ENCODE measurements around the gene AFF3. TPM values are rescaled to one million over a fixed set of nuclear protein-coding genes. Genes with fewer than 3 reads are reported as not detected.

AFF3 gene
- total RNA-seq, 4 donors from 2014 or later = 9.0 to 20.2 (median 14.5) TPM

- WGBS, 2 donors (ENCODE audit: low coverage in 1 of 2) = 60 to 94% methylated on average over 1 to 4 of the region's 4 CpGs
- Histone ChIP-seq H3K27ac (no peak overlapping the region), H3K27me3 (no peaks in the 10 kb centered on the region), H3K4me1 (no peaks in the 10 kb centered on the region), H3K36me3 (no peaks in the 10 kb centered on the region), H3K4me3 (no peak overlapping the region), H3K9me3 (no peaks in the 10 kb centered on the region)
- in situ Hi-C loops (cut with MboI; ENCODE audit: low pct_ligation_motif_present in 1 of 4, low pct_unique_long_range_greater_than_20kb in 1 of 4, low sequenced_read_pairs in 3 of 4) (no loop called here), intact Hi-C loops (cut with DNase I; ENCODE audit: low total_unique reads) (no loop called here)
- no peak for DNase-seq
- no peak for TF ChIP-seq POLR2A (IDR thresholded peaks at IDR 0.05)
- TF ChIP-seq EP300 (IDR thresholded peaks at IDR 0.05; ENCODE audit: low read depth) = no peak
- no peak for TF ChIP-seq POLR2AphosphoS5 (IDR thresholded peaks at IDR 0.05)
- TF ChIP-seq, protein P1, sequence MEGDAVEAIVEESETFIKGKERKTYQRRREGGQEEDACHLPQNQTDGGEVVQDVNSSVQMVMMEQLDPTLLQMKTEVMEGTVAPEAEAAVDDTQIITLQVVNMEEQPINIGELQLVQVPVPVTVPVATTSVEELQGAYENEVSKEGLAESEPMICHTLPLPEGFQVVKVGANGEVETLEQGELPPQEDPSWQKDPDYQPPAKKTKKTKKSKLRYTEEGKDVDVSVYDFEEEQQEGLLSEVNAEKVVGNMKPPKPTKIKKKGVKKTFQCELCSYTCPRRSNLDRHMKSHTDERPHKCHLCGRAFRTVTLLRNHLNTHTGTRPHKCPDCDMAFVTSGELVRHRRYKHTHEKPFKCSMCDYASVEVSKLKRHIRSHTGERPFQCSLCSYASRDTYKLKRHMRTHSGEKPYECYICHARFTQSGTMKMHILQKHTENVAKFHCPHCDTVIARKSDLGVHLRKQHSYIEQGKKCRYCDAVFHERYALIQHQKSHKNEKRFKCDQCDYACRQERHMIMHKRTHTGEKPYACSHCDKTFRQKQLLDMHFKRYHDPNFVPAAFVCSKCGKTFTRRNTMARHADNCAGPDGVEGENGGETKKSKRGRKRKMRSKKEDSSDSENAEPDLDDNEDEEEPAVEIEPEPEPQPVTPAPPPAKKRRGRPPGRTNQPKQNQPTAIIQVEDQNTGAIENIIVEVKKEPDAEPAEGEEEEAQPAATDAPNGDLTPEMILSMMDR (IDR thresholded peaks at IDR 0.05) = no peak
Observed at GRCh38 chr2:99987160-99987559, 155.2 kb downstream of the AFF3 start.

- Histone ChIP-seq H3K36me3 (no peaks in the 10 kb centered on the region), H3K27ac (no peak overlapping the region), H3K9me3 (no peaks in the 10 kb centered on the region), H3K4me3 (no peak overlapping the region), H3K27me3 (no peaks in the 10 kb centered on the region), H3K4me1 (no peaks in the 10 kb centered on the region)
- 59% methylated on average over 3 to 4 of the region's 4 CpGs for WGBS, 2 donors (ENCODE audit: low coverage in 1 of 2)
- TF ChIP-seq POLR2A (IDR thresholded peaks at IDR 0.05) (no peak), POLR2AphosphoS5 (IDR thresholded peaks at IDR 0.05) (no peak), EP300 (IDR thresholded peaks at IDR 0.05; ENCODE audit: low read depth) (no peak)
- TF ChIP-seq, protein P1 (IDR thresholded peaks at IDR 0.05) = no peak
- intact Hi-C loops (cut with DNase I; ENCODE audit: low total_unique reads) (no loop called here), in situ Hi-C loops (cut with MboI; ENCODE audit: low pct_ligation_motif_present in 1 of 4, low pct_unique_long_range_greater_than_20kb in 1 of 4, low sequenced_read_pairs in 3 of 4) (no loop called here)
- no peak for DNase-seq
Observed at GRCh38 chr2:99984799-99985515, 157.4 kb downstream of the AFF3 start.

- no peak for TF ChIP-seq EP300 (IDR thresholded peaks at IDR 0.05; ENCODE audit: low read depth)
- DNase-seq = no peak
- Histone ChIP-seq H3K4me3 (no peak overlapping the region), H3K27me3 (no peaks in the 10 kb centered on the region), H3K27ac (no peak overlapping the region), H3K36me3 (no peaks in the 10 kb centered on the region), H3K4me1 (no peaks in the 10 kb centered on the region), H3K9me3 (no peaks in the 10 kb centered on the region)
- in situ Hi-C loops (cut with MboI; ENCODE audit: low pct_ligation_motif_present in 1 of 4, low pct_unique_long_range_greater_than_20kb in 1 of 4, low sequenced_read_pairs in 3 of 4) = no loop called here
- intact Hi-C loops (cut with DNase I; ENCODE audit: low total_unique reads) = no loop called here
- WGBS, 2 donors (ENCODE audit: low coverage in 1 of 2) = 91 to 92% methylated on average over 2 of the region's 2 CpGs
Observed at GRCh38 chr2:99982744-99983143, 159.6 kb downstream of the AFF3 start.

GRCh38 chr2:99981840-99982239, 160.6 kb downstream of the AFF3 start:
- Histone ChIP-seq H3K9me3 (no peaks in the 10 kb centered on the region), H3K4me3 (no peak overlapping the region), H3K27me3 (no peaks in the 10 kb centered on the region), H3K36me3 (no peaks in the 10 kb centered on the region), H3K4me1 (no peaks in the 10 kb centered on the region), H3K27ac (no peak overlapping the region)
- intact Hi-C loops (cut with DNase I; ENCODE audit: low total_unique reads) = no loop called here
- WGBS, 2 donors (ENCODE audit: low coverage in 1 of 2) = 93% methylated on average over 1 of the region's 1 CpG; no CpG with 5 or more reads in 1 of the 2 donors
- TF ChIP-seq, protein P1 (IDR thresholded peaks at IDR 0.05) = no peak
- TF ChIP-seq POLR2A (IDR thresholded peaks at IDR 0.05) (no peak), POLR2AphosphoS5 (IDR thresholded peaks at IDR 0.05) (no peak), EP300 (IDR thresholded peaks at IDR 0.05; ENCODE audit: low read depth) (no peak)
- in situ Hi-C loops (cut with MboI; ENCODE audit: low pct_ligation_motif_present in 1 of 4, low pct_unique_long_range_greater_than_20kb in 1 of 4, low sequenced_read_pairs in 3 of 4) = no loop called here
- no peak for DNase-seq

DNA sequence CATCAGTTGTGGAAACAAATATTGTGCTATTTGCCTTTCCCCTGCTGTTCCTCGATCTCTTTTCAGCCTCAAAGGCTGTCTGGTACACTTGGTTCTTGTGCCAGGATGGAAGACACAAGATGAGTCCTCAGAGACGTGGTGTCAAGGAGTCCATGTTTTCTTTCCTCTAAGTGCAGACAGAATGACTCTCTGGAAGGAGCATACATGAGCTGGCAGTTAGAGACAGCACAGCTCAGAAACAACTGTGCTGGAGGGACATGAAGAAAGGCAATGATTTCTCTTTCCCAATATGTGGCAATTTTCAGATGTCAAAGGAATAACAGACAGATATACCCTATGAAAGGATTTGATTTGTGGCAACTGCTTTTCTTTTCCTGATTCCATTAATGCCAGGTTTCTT, 162.2 kb downstream of the AFF3 start:
- no peak for DNase-seq
- H3K36me3 ChIP-seq = no peaks in the 10 kb centered on the region
- H3K4me1 ChIP-seq = no peaks in the 10 kb centered on the region
- intact Hi-C loops (cut with DNase I; ENCODE audit: low total_unique reads) (no loop called here), in situ Hi-C loops (cut with MboI; ENCODE audit: low pct_ligation_motif_present in 1 of 4, low pct_unique_long_range_greater_than_20kb in 1 of 4, low sequenced_read_pairs in 3 of 4) (no loop called here)
- no peaks in the 10 kb centered on the region for H3K27me3 ChIP-seq
- no peaks in the 10 kb centered on the region for H3K9me3 ChIP-seq
- 65% methylated on average over 2 of the region's 2 CpGs; no CpG with 5 or more reads in 1 of the 2 donors for WGBS, 2 donors (ENCODE audit: low coverage in 1 of 2)
- TF ChIP-seq, protein P1 (IDR thresholded peaks at IDR 0.05) = no peak
- no peak overlapping the region for H3K27ac ChIP-seq
- no peak overlapping the region for H3K4me3 ChIP-seq
